NOMO-1 treated with DMSO at 0.1 percent for 48 hours (cell line): ENCODE measurements around the gene SETBP1.

Experiments used
- DNase-seq: peaks from one replicate; lab custom pipeline; 2025; ENCODE audit not compliant: unreplicated experiment; lab: John Stamatoyannopoulos, UW

SETBP1 gene

GRCh38 chr18:45055811-45056210 lies 375.1 kb downstream of the SETBP1 start:
- no peak for DNase-seq

- DNase-seq, result no peak
Measured at GRCh38 chr18:45056926-45057325, 376.2 kb downstream of the SETBP1 start.

DNA sequence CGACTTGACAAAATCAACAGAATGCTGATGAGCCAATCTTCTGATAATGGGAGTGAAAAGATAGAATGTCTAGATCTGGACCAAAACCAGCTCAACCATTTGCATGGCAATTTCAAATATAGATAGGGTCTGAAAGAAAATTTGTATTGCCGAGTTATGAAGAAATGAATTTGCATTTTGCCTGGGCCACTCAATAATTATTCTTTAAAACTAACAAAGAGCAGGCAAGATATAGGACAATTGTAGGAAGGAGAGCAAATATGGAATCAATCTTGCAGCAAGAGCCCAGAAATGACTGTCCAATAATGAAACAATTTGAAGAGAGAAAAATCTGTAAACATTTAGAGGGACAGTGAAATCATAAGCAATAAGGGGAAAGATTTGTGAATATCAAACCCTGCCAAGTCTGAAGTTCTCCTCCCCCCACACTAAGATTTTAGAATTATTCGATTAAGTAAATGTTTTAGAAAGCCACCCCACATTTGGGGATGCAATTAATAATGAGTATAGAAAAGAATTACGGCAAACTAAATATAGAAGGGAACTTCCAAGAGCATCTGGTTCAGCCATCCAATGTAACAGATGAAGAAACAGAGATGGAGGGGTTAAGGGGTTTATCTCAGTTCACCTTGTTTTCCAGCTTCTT lies 377.4 kb downstream of the SETBP1 start:
- no peak for DNase-seq

- peak; percentile 87 for DNase-seq
Measured at GRCh38 chr18:45059695-45060094, 379.0 kb downstream of the SETBP1 start.

DNA sequence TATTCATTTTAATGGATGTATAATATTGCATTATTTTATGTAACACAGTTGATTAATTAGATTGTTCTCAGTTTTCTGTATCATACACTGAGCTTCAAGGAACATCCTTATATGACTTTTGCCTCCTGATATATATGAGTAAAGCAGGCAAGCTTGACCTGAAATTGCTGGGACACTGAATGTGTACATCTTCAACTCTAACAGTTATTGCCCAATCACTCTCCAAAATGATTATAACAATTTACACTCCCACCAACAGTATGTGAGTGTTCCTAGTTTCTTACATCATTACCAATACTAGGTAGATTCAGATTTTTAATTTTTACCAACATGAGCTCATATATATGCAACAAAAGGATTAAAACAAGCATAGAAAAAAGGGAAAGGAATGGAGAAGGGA lies 379.4 kb downstream of the SETBP1 start:
- DNase-seq, result peak; percentile 58

DNA sequence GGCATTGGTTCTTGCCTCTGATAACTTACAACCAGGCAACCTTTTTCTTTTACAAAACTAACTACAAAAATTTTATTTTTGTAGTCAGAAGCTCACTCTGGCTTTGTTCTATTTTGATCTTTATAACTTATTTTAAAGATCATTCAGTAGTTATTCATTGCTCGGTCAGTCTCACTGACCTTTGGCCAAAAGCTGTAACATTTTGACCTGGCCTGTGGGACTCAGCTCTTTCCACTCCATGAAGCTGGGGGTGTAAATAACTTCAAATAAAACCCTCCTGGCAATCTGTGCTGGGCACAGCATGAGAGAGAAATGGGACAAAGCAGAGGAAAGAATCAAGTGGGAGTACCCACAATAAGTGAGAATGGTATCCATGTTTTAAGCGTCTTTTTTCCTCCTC lies 380.7 kb downstream of the SETBP1 start:
- DNase-seq, result no peak

DNA sequence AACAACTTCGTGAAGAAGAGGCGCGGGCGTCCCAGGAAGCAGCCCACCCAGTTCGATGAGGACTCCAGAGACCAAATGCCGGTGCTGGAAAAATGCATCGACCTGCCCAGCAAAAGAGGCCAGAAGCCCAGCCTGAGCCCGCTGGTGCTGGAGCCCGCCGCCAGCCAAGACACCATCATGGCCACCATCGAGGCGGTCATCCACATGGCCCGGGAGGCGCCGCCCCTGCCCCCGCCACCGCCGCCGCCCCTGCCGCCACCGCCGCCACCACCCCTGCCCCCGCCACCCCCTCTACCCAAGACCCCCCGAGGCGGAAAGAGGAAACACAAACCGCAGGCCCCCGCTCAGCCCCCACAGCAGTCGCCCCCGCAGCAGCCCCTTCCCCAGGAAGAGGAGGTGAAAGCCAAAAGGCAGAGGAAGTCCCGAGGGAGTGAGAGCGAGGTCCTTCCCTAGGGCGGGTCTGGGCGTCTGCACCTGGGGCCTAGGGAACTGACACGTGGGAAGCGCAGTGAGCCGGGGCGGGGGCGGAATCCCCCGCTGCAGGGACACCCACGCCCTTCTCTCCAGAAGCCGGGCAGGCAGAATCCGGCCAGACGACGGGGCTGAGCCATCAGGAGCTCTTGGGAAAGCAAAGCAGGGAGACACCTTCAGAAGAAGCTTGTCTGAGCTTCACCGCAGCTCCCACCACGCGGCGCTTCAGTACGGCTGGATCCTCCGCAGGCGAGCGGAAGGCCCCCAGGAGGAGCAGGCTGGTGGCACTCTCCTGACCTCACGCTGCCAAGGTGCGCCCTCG lies 382.8 kb downstream of the SETBP1 start:
- no peak for DNase-seq

GRCh38 chr18:45066210-45066609 lies 385.5 kb downstream of the SETBP1 start:
- peak; percentile 69 for DNase-seq

DNA sequence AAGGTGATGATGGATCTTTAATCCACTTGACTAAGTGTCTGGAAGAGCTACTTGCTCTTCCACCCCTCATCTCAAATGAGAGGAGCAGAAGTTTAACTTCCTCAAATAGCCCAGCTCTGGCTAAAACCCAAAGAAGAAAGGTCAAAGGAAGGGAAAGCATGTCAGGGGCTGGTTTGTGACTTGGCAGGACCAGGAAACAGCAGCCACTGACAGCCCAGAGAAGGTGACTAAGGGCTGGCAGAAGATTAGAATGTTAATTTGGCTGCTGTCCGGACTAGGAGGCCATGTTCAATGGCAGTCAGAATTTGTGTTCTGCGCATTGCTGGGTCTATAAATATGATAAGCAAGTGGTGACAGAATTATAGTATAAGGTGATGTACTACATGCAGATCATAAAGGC lies 386.2 kb downstream of the SETBP1 start:
- DNase-seq, result peak; percentile 92

DNA sequence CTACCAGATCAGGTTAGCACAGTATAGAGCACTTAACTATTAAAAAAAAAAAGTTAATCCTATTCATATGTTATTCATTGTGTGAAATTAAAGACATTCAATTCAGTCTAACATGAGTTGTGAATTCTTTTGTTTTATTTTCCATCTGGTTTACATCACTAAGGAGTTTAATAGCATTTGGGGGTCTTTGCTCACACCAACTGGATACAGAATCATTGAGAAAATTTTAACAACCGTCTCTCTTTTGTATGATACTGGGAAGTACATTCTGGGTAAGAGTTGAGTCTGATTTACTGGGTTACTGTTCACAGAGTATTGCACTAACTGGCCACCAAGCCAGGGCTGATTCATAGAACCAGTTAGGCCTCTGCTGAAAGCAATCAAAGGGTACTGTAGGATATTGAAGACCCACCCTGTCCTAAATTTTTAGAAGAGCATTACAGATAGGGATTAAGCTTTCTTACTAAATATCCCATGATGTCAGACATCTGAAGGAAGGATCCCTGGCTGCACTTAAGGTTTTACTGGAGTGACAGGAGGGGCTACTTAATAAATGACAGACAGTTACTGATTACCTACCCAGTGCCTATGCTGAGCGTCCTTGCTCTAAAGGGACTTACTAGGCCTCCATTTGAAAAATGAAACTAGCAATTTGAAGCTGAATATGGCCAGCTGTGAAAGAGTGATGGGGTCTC lies 387.9 kb downstream of the SETBP1 start:
- no peak for DNase-seq

- no peak for DNase-seq
Measured at GRCh38 chr18:45069546-45069945, 388.9 kb downstream of the SETBP1 start.

- DNase-seq, result peak; percentile 84
Measured at GRCh38 chr18:45071956-45072355, 391.3 kb downstream of the SETBP1 start.

DNA sequence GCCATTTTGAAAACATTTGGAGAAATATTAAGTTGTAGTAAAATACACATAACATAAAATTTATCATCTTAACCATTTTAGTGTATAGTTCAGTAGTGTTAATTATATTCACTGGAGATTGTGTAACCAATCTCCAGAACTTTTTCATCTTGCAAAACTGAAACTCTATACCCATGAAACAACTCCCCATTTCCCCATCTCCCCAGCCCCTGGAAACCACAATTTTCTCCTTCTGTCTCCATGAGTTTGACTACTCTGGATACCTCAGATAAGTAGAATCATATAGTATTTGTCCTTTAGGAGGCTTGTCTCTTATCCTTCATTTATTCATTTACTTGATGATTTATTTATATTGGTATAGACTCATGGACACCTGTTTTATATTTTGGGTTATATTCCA lies 392.9 kb downstream of the SETBP1 start:
- DNase-seq, result peak; percentile 57

GRCh38 chr18:45081566-45082181 lies 401.0 kb downstream of the SETBP1 start:
- DNase-seq, result peak; percentile 51

DNA sequence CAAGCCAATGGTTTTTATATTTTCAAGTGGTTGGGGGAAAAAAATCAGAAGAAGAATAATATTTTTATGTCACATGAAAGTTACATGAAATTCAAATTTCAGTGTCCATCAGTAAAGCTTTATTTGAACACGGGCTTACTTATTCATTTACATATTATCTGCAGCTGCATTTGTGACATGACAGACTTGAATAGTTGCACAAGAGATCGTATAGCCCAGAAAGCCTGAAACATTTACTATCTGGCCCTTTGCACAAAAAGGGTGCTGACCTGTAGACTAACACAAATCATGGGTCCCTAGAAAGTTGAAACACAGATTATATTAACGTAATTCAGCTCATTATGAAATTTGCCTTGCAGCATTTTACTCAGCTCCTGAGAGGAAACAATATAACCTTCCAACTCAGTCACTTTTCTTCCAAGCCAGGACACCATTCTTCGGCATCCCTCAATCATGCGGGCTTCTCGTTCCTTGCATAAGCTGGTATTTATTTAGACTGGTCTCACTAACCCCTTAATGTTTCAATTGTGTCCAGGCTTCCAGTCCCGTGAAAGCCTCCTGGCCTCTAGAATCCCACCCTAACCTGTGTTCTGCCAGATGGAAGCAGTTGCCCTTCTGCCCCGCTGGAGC lies 402.7 kb downstream of the SETBP1 start:
- DNase-seq, result no peak

- DNase-seq, result no peak
Measured at GRCh38 chr18:45084206-45084605, 403.5 kb downstream of the SETBP1 start.

- DNase-seq, result no peak
Measured at GRCh38 chr18:45085916-45086624, 405.4 kb downstream of the SETBP1 start.

DNA sequence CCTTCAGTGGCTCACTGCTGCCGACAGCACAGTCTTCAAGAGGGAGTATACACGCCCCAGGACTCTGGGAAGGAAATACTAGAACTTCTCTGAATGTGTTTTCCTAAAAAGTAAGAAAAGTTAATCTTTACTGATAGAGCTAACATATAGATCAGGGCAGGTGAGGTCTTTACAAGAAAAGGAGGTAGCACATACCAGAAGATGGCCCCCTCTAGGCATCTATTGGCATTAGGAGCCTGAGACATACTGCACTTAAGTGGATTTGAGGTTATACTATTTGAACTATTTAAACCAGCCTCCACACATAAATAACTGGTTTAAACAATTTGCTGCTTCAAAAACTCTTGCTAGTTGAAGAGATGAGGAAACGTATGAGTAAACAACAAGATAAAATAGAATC lies 406.1 kb downstream of the SETBP1 start:
- no peak for DNase-seq

- no peak for DNase-seq
Measured at GRCh38 chr18:45090526-45091140, 409.9 kb downstream of the SETBP1 start.
